Stimulated activated CD8-positive, alpha-beta memory T cell treated with anti-CD3 and anti-CD28 coated beads, Interleukin-7, amount 100 ng/mL, for 24 hours (primary cell): ENCODE measurements around the gene TBCK.

Source experiments
- DNase-seq: peaks from one replicate; pipeline ENCODE4 v3.0.0-alpha.2; 2020; ENCODE audit warnings: low read depth

Gene TBCK

DNA sequence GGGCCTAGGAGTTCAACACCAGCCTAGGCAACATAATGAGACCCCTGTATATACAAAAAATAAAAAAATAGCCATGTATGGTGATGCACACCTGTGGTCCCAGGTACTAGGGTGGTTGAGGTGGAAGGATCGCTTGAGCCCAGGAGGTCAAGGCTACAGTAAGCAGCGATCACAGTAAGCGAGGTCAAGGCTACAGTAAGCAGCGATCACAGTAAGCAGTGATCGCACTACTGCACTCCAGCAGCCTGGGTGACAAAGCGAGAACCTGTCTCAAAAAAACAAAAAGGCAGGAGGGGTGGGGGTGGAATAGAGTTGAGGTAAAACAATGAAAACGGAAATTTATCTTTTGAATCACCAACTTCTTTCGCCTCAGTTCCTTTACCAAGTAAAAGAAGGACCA, 29.4 kb downstream of the TBCK start:
- no peak for DNase-seq

- no peak for DNase-seq
Observed at GRCh38 chr4:106284227-106284626, 31.8 kb downstream of the TBCK start.

DNA sequence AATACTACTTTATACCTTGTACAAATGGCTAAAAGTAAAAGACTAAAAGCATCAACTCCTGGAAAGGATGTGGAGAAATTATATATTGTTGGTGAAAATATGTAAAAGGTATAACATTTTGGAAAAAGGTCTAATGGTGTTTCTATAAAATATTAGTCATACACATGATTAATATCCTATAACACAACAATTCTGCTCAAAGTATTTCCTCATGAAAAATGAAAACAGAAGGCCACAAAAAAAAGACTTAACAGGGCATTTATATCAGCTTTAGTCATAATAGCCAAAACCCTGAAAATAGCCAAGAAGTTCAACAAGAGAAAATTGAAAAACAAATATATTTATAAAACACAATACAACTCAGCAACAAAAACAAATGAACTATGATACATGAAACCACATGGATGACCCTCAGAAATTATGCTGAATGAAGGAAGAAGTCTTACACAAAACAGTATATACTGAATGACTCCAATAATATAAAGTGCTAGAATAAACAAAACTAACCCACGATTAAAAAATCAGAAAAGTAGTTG, 38.8 kb downstream of the TBCK start:
- no peak for DNase-seq

DNA sequence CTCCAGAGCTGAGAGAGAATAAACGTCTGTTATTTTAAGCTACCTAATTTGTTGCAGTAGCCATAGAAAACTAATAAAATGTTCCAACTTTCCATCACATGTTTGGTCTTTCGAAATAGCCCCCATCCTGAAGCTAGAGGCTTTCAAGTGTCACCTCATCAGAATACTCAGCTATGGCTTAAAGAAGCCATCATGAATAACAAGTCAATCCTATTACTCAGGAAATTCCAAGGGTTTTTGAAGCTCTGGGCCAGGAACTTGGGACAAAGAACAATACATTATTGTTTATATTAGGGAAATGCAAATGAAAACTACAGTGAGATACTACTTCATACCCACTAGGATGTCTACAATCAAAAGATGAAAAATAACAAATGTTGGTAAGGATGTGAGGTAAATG, 42.2 kb downstream of the TBCK start:
- no peak for DNase-seq

GRCh38 chr4:106270736-106271135, 45.3 kb downstream of the TBCK start:
- DNase-seq: no peak

GRCh38 chr4:106269711-106270110, 46.3 kb downstream of the TBCK start:
- no peak for DNase-seq

DNA sequence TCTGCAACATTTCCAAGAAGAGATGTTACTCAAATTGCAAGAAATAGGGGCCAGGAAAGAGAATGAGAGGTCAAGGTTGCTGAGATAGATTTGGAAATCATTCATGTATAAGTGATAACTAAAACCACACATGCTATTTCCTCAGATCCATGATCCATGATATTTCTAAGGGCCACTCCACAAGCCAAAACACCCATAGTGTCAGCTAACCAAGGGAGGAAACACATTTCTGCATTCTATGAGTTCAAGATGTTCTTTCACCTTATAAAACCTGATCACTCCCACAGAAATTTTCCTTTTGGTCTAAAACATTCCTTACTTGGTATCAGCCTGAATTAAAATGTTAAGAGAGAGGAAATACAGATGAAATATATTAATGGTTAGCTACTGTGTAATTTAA, 47.2 kb downstream of the TBCK start:
- DNase-seq: no peak

GRCh38 chr4:106266201-106266600, 49.8 kb downstream of the TBCK start:
- DNase-seq: no peak

DNA sequence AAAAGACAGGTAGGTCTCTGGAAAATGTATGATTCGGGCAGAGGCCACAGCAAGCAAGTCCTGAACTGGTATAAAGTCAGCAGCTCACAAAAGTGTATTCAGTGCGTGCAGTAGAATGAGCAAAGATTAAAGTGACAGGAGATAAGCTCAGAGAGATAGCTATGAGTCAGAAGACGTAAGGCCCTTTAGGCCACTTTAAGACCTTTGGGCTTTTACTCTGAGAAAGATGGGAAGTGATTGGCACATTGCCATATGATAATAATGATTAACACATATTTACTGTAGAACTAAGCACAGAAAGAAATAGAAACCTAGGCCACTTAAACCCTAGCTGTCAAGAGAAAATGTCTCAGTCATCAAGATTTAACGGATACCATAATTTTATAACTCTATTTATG, 51.7 kb downstream of the TBCK start:
- DNase-seq: no peak

DNA sequence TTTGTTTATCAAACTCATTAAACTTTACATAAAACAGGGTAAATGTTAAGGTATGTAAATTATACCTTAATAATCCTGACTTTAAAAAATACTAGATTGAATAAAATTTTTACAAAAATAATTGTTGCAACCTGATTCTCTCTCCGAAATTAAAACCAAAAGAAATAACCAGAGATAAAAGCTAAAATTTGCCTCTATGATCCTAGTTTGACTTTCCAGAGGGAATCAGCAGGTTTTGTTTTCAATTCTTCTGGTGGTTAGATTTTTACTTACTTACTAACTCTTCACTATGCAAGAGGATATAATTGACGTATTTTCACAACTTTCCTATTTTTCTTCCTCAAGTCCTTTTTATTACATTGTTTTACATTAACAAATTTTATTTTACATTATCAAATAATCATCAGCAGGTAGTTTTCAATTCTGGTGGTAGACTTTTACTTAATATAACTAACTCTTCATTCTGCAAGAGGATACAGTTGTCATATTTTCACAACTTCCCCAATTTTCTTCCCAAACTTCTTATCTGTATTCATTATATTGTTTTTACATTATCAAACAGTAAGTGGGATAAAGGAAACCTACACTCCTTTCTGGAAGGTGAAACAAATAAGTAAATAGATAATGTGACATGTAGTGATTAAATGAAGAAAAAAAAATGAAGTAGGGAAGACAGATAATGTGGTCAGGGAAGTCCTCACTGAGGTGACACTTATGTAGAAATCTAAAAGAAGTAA, 52.2 kb downstream of the TBCK start:
- DNase-seq: no peak

- no peak for DNase-seq
Observed at GRCh38 chr4:106261980-106262379, 54.0 kb downstream of the TBCK start.

- DNase-seq: no peak
Observed at GRCh38 chr4:106258145-106259045, 57.6 kb downstream of the TBCK start.

GRCh38 chr4:106256190-106256589, 59.8 kb downstream of the TBCK start:
- DNase-seq: no peak

GRCh38 chr4:106255195-106255594, 60.8 kb downstream of the TBCK start:
- no peak for DNase-seq

DNA sequence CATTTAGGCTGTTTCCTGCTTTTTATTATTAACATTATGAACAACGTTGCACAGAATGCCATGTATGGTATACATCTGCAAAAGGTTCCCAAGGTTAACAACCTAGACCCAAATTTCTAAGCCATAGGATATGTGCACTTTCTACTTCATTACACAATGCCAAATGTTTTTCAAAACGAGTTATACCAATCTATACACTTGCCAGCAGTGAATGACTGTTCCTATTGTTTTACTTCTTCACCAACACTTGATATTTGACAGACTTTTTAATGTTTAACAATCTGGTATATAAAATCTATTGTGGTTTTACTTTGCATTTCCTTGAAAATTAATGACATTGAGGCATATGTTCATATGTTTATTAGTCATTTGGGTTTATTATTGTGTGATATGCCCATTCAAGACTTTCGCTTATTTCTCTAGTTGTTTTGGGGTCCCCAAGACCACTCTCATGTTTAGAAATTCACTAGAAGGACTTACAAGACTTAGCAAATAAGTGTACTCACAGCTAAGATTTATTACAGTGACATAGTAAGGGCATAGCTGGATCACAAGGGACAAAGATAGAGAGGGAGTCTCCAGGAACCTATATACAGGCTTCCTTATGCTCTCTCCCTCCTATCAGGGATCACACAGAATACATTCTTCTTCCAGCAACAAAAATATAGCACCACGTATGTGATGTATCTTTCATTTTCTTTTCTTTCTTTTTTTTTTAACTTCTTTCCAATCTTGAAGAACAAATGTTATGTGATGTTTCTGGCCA, 62.5 kb downstream of the TBCK start:
- no peak for DNase-seq

GRCh38 chr4:106247600-106247999, 68.4 kb downstream of the TBCK start:
- no peak for DNase-seq

GRCh38 chr4:106246441-106246840, 69.6 kb downstream of the TBCK start:
- DNase-seq: no peak

- DNase-seq: no peak
Observed at GRCh38 chr4:106245176-106245575, 70.8 kb downstream of the TBCK start.

- DNase-seq: no peak
Observed at GRCh38 chr4:106240699-106241098, 75.3 kb downstream of the TBCK start.

DNA sequence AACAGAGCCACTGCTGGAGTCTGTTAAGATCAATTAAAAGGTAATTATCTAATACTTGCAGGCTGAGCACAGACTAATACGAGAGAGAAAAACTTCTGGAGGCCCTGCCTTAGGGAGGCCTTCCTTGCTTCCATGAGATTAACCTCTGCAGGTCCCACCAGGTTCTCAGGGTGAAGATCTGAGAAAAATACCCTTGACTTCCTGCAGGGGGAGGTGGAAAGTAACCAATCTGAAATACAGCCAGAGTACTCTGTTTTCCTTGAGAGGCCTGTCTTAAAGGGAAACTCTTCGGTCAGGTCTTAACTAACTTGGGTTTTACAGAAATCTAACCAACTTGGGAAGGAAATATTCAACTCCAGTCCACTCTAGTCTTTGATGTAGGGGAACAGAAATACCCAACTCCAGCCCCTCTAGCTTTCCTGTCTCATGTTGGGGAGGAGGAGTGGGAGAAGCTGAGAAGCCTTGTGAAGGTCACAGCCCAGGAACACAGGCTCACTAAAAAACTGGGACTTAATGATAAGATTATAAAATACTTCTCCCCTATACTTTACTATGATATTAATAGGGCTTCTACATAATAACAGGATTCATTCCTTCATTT, 77.1 kb downstream of the TBCK start:
- no peak for DNase-seq

- DNase-seq: no peak
Observed at GRCh38 chr4:106231931-106232330, 84.1 kb downstream of the TBCK start.

GRCh38 chr4:106222548-106222947, 93.5 kb downstream of the TBCK start:
- no peak for DNase-seq
